Stimulated activated CD4-positive, alpha-beta T cell treated with anti-CD3 and anti-CD28 coated beads, TNF-alpha, amount 100 ng/mL, for 48 hours (primary cell): ENCODE measurements around the gene ENKD1.
A peak's percentile ranks its signal among the peaks of the same experiment; 100 is the strongest.

Source experiments
- DNase-seq, 3 donors: peaks; one replicate each; pipeline ENCODE4 v3.0.0-alpha.2; 2020; ENCODE audit warnings: low read depth in 3 of 3

Gene ENKD1

DNA sequence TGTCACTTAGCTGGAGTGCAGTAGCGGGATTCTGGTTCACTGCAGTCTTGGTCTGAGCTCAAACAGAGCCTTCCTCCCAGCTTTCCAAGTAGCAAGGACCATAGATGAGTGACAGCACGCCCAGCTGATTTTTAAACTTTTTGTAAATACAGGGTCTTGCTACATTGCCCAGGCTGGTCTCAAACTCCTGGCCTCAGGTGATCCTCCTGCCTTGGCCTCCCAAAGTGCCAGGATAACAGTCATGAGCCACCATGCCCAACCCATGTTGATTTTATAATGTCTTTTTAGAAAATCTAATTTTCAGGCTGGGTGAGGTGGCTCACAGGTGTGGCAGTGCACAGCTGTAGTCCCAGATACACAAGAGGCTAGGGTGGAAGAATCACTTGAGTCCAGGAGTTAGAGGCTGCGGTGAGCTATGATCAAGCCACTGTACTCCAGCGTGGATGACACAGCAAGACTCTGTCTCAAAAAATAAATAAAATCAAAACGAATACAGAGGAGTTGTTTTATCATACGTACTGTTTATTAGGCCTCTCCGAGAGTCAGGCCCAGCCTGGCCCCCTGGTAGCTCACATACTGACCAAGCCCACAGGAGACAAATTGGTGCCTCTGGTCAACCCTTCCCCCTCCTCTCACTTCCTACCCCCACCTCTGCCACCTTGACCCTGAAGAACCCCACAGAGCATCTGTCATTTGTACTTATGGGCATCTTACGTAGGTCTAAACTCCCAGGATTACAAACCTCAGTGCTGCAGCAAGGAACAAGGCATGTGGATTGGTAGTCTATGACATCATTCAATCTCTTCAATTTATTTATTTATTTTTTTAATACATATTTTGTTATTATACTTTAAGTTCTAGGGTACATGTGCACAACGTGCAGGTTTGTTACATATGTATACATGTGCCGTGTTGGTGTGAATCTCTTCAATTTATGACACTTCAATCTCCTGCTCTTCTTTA is 13.7 kb upstream of the ENKD1 start:
- DNase-seq: no peak

DNA sequence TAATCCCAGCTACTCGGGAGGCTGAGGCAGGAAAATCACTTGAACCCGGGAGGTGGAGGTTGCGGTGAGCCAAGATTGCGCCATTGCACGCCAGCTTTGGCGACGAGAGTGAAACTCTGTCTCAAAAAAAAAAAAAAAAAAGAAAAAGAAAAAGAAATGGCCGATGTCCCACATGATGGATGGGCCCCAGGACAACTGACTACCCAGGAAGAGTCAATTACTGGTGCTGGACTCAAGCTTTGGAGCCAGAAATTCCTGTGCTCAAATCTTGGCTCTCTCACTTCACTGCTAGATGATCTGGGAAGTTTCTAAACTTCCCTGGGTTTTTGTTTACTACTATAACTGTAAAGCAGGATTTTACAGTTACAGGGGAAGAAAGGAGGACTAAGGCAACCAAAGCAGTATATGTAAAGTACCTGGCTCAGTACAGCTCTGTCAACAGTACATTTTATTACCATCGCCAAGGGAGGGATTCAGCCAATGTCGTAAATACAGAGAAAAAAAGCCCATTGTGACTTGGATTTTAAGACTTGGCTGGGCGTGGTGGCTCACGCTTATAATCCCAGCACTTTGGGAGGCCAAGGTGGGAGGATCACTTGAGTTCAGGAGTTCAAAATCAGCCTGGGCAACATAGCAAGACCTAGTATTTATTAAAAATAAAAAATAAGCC is 11.9 kb upstream of the ENKD1 start:
- DNase-seq: no peak

DNA sequence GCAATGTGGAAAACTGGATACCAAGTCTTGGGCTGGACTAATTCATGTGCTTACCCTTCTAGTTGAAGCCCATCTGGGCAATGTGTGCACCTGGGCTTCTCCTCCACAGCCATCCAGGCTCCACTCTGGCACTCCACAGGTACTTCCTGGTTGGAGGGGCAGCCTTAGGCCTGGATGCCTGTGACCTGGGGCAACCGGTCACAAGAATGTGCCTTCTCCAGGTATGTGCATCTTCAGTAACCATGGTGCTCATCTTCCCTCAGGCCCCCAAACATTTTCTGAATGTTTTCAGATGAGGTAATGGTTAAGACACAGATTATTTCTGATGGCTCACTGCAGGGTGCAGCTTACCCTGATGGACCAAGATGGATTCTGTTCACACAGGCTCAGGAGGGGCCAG is 11.2 kb upstream of the ENKD1 start:
- no peak for DNase-seq

- no peak for DNase-seq
Measured at GRCh38 chr16:67676939-67677338, 10.4 kb upstream of the ENKD1 start.

- DNase-seq: no peak
Measured at GRCh38 chr16:67676516-67676915, 10.0 kb upstream of the ENKD1 start.

DNA sequence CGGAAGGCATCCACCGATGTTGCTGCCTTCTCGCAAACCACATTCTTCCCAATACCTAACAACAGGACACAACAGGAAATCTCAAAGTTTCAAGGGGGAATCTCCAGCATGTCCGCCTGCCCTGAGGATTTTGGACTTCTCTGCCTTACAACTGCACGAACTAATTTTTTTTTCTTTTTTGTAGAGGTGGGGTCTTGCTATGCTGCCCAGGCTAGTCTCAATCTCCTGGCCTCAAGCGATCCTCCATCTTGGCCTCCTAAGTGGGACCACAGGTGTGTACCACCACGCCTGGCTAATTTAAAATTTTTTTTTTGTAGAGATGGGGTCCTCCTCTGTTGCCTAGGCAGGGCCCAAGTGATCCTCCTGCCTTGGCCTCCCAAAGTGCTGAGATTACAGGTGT is 9.4 kb upstream of the ENKD1 start:
- no peak for DNase-seq

DNA sequence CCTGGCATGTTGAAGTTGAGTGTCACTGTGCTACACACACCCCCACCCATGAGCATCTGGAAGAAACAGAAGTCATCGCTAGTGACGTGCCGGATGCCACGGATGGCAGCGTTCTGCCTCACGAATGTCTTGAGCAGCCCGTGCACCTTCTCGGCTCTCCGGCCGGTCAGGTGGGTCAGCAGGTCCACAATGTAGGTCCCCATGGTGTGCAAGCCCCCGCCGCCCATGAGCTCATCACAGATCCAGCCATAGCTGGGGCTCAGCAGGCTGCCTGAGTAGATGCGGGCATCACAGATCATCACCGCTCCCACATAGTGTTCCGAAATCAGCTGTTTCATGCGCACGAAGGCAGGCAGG is 9.0 kb upstream of the ENKD1 start:
- no peak for DNase-seq

- DNase-seq: no peak
Measured at GRCh38 chr16:67674851-67675578, 8.5 kb upstream of the ENKD1 start.

- DNase-seq: no peak
Measured at GRCh38 chr16:67673712-67674580, 7.4 kb upstream of the ENKD1 start.

GRCh38 chr16:67672739-67673662 is 6.5 kb upstream of the ENKD1 start:
- DNase-seq: peak in 1 of 3 donors; percentile 53

GRCh38 chr16:67672306-67672705 is 5.8 kb upstream of the ENKD1 start:
- DNase-seq: no peak

- DNase-seq: no peak
Measured at GRCh38 chr16:67669499-67670101, 3.0 kb upstream of the ENKD1 start.

DNA sequence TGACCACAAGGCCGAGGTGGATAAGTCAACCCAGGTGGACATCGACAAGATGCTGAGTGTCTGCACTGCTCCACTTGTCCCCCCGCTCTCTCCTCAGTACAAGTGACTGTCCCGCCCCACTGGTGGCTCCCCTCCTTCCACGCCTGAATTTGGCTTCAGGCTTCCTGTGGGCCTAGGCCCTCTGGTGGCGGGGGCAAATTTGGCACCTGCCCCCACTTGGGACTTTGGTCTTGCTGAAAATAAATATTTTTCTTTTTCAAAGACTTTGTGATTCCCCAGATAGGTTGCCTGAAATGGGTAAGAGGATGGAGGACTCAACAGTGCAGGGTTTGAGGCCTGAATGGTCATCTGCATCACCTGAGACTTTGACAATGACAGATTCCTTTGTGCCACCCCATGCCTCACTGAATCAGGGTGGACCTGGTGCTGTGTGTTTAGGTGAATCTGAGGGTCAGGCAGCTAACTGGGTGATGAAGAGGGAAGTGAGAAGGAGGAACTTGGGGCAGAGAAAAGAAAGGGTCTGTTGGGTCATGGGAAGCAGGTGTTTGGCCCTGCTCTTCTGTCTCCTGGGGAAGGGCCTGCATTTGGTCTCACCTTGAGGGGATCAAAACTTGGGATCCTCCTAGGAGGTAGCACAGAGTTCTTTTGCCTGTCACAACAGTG is 2.1 kb upstream of the ENKD1 start:
- DNase-seq: no peak

DNA sequence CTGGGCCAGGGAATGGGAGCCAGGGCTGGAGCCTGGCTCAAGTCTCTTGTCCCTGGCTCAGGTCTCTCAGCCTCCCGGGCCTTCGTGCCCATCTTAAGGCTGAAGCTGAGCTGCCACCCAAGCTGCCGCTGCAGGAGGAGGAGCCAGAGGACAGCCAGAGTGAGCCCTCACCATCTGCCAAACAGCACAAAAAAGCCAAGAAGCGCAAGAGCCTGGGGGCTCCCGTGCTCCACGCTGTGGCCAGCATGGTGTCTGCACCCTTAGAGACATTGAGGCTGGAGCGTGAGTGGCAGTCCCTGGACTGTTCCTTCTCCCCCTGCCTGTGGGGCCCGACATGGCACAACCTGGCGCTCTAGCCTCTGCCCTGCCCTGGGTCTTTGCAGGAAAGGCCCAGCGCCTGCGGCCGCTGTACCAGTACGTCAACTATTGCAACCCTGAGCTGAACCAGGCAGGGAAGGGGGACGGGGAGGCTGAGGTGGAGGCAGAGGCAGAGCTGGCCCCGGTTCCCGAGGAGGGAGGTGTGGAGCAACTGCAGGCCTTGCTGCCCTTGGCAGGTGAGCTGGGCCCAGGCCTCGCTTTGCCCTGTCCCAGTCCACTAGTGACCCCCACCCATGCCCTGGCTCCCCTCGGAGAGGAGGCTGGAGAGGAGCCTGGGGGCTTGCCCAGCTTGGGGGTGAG is 1.4 kb upstream of the ENKD1 start:
- DNase-seq: peak; percentile 56 to 85 (median 71)

DNA sequence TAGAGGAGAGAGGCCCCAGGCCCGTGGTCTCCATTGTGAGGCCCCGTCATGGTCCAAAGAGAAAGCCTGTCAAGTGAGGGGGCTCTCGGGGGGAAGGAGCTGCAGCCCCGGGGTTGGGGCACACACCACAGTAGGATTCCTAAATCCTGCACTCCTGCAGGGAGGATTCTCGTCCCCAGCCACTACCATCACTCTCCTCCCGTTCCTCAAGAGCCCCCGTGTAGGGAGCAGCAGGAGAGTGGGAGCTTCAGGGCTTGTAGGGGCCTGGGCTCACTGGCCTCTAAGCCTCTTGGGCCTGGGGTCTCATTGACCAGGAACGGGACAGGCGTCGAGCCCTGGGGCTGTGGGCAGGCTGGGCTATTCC is 885 bp upstream of the ENKD1 start:
- DNase-seq: no peak

DNA sequence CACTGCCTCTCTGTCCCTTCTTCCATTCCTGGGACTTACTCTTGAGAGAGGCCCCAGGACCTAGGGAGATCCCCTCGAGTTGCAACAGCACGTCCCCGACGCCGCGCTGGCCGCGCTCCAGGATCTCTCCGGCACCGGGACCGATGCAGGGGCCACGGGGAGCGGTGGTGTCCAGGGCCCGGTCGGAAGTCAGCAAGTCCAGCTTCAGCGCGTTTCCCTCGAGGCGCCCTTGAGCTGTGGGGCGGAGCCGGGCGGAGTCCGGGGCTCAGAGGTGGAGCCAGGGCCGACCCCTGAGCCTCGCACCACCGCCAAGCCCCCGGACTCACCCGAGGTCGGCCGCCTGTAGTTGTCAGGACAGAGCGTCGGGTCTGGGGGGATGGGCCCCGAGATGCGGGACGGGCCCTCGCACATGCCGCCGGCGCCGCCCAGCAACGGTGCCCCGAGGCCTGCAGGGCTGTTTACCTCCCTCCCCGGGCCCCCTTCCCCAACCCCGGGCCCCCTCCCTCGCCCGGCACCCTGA is 458 bp downstream of the ENKD1 start:
- DNase-seq: no peak

GRCh38 chr16:67665598-67665997 is 952 bp downstream of the ENKD1 start:
- no peak for DNase-seq

GRCh38 chr16:67664871-67665270 is 1.7 kb downstream of the ENKD1 start:
- no peak for DNase-seq

GRCh38 chr16:67664258-67664657 is 2.3 kb downstream of the ENKD1 start:
- no peak for DNase-seq
